HepG2 (cell line): ENCODE data around the gene RPL3. TPM values are rescaled to one million over a fixed set of nuclear protein-coding genes. Genes with fewer than 3 reads are reported as not detected.

ENCODE experiments used
- ARID2 ChIP-seq: sonication (generic); formaldehyde crosslinking; IDR thresholded peaks from 2 replicates; pipeline ENCODE4 v1.8.1; 2022; ENCODE audit warnings: mild to moderate bottlenecking, missing genetic modification reagents, borderline replicate concordance
- ATRX ChIP-seq: sonication (generic); formaldehyde crosslinking; IDR thresholded peaks from 2 replicates; pipeline ENCODE4 v1.4.0; 2020; ENCODE audit warnings: missing genetic modification reagents, borderline replicate concordance
- HDAC2 ChIP-seq: sonication (generic); formaldehyde crosslinking; IDR thresholded peaks from 2 replicates; pipeline ENCODE4 v1.4.0; 2020; ENCODE audit warnings: missing genetic modification reagents
- KDM6A ChIP-seq: IDR thresholded peaks from 2 replicates; pipeline ENCODE4 v1.6.1; 2016; ENCODE audit warnings: low read depth
- MAFF ChIP-seq: IDR thresholded peaks from 2 replicates; pipeline ENCODE4 v1.6.1; 2011; ENCODE audit warnings: low read depth, low read length, improper control_type of control experiment
- MEIS1 ChIP-seq: sonication (generic); formaldehyde crosslinking; IDR thresholded peaks from 2 replicates; pipeline ENCODE4 v1.9.0; 2021; ENCODE audit warnings: mild to moderate bottlenecking, missing genetic modification reagents, moderate library complexity, borderline replicate concordance
- NFKB2 ChIP-seq: sonication (generic); formaldehyde crosslinking; IDR thresholded peaks from 2 replicates; pipeline ENCODE4 v1.4.0; 2020; ENCODE audit warnings: missing genetic modification reagents, borderline replicate concordance
- PAF1 ChIP-seq: IDR thresholded peaks from 2 replicates; pipeline ENCODE4 v1.6.1; 2016; ENCODE audit warnings: missing genetic modification reagents, missing compliant biosample characterization
- PCBP2 ChIP-seq: fragments of 200-400 bp; formaldehyde crosslinking; optimal IDR thresholded peaks from 2 replicates; pipeline ENCODE3; 2018; ENCODE audit warnings: low read length, low read depth; ENCODE audit not compliant: poor library complexity, severe bottlenecking
- PHF8 ChIP-seq: sonication (generic); formaldehyde crosslinking; IDR thresholded peaks from 2 replicates; pipeline ENCODE4 v1.5.0; 2020; ENCODE audit warnings: missing genetic modification reagents
- SAFB2 ChIP-seq: sonication (generic); formaldehyde crosslinking; IDR thresholded peaks from 2 replicates; pipeline ENCODE4 v1.5.1; 2020; ENCODE audit warnings: missing genetic modification reagents, low read depth, mild to moderate bottlenecking, borderline replicate concordance
- SCMH1 ChIP-seq: sonication (generic); formaldehyde crosslinking; IDR thresholded peaks from 2 replicates; pipeline ENCODE4 v1.9.0; 2021; ENCODE audit warnings: missing genetic modification reagents, mild to moderate bottlenecking, borderline replicate concordance
- SRY ChIP-seq: sonication (generic); formaldehyde crosslinking; IDR thresholded peaks from 2 replicates; pipeline ENCODE4 v1.8.0; 2022; ENCODE audit warnings: mild to moderate bottlenecking, missing genetic modification reagents
- ZNF225 ChIP-seq: sonication (generic); formaldehyde crosslinking; IDR thresholded peaks from 2 replicates; pipeline ENCODE4 v1.4.0; 2020; ENCODE audit warnings: mild to moderate bottlenecking, missing genetic modification reagents
- ZNF260 ChIP-seq: sonication (generic); formaldehyde crosslinking; IDR thresholded peaks from 2 replicates; pipeline ENCODE4 v1.4.0; 2020; ENCODE audit warnings: missing genetic modification reagents, low read depth, mild to moderate bottlenecking, borderline replicate concordance
- ZNF720 ChIP-seq: sonication (generic); formaldehyde crosslinking; IDR thresholded peaks from 2 replicates; pipeline ENCODE4 v1.4.0; 2020; ENCODE audit warnings: missing genetic modification reagents
- polyA plus RNA-seq, 8 experiments: library from polyadenylated mRNA; depleted of rRNA in 3 of 8; stranded (reverse) in 7 of 8; unstranded in 1 of 8; fragments of >200 nt; fragmentation: Illumina TruSeq in 4 of 8; extraction: Trizol in 4 of 8; gene quantifications; 2 replicates each; pipeline versions ENCODE4 v1.2.1 to v1.2.3, GENCODE V29; 2011 to 2016; ENCODE audit warnings: low read depth in 4 of 8, missing spikeins in 1 of 8, mixed read lengths in 1 of 8; ENCODE audit not compliant: insufficient read depth in 1 of 8
- total RNA-seq, 5 experiments: library from RNA; depleted of rRNA; stranded (reverse); fragments of >200 nt; fragmentation: Illumina TruSeq; extraction: Trizol; gene quantifications; 2 replicates each; pipeline ENCODE4 v1.2.3, GENCODE V29; 2016; ENCODE audit warnings: low read depth in 1 of 5
- TF ChIP-seq, protein P1 (sequence below): sonication (generic); formaldehyde crosslinking; IDR thresholded peaks from 2 replicates; pipeline ENCODE4 v1.4.0; 2020; ENCODE audit warnings: missing genetic modification reagents; ENCODE audit errors: not compliant biosample characterization
- TF ChIP-seq, protein P2 (sequence below): sonication (generic); formaldehyde crosslinking; IDR thresholded peaks from 2 replicates; pipeline ENCODE4 v1.4.0; 2020; ENCODE audit warnings: low read depth, mild to moderate bottlenecking, missing genetic modification reagents
- TF ChIP-seq, protein P3 (sequence below): sonication (generic); formaldehyde crosslinking; IDR thresholded peaks from 2 replicates; pipeline ENCODE4 v1.4.0; 2020; ENCODE audit warnings: missing genetic modification reagents, low read depth, mild to moderate bottlenecking, borderline replicate concordance
- TF ChIP-seq, protein P4 (sequence below): IDR thresholded peaks from 2 replicates; pipeline ENCODE4 v1.6.1; 2016; ENCODE audit warnings: mild to moderate bottlenecking
- TF ChIP-seq, protein P5 (sequence below): sonication (generic); formaldehyde crosslinking; IDR thresholded peaks from 2 replicates; pipeline ENCODE4 v1.8.1; 2023; ENCODE audit warnings: mild to moderate bottlenecking, missing genetic modification reagents

Gene RPL3
- total and polyA plus RNA-seq, 2 of the 13 experiments (the other 11 are each of a cell fraction or from before 2014, with no cell fraction given) = 1,051 to 3,279 TPM

DNA sequence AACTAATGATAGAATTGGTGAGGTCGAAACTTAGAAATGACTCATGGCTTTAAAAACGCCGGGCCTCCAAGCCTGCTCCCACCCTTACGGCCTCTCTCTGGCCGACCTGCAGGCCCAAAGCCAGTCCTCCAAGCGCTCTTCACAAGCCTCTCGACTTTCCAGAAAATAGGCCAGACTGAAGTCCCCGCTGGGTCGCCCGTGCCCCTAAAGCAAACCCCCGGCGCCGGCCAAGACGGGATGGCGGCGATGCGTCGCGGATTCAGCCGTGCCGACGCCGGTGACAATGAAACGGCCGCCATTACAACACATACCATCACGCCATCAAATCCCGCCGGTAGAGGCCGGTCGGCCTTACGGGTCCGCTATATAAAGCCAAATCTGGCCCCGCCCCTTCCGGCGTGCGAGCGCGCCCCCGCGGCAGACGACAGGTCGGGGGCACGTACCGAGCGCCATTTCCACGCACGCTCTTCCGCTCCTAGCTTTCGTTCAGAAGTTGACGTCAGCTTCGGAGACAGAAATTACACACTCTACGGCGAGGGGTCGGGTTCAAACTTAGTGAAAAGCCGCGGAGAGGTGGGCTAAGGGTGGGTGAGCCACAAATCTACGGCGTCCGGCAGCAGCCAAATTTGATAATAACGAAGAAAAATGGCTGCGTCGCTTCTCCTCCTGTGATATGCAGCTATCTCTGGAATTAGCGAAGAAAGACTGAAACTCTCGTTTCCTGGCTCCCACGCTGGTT lies at the start of gene RPL3 (continued):
- TF ChIP-seq, protein P1, sequence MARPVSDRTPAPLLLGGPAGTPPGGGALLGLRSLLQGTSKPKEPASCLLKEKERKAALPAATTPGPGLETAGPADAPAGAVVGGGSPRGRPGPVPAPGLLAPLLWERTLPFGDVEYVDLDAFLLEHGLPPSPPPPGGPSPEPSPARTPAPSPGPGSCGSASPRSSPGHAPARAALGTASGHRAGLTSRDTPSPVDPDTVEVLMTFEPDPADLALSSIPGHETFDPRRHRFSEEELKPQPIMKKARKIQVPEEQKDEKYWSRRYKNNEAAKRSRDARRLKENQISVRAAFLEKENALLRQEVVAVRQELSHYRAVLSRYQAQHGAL = peak; percentile 65
- TF ChIP-seq PCBP2 (no peak), NFKB2 (CRISPR knock-in tag) (peak; percentile 77; the same call in 1 of the 2 replicates), KDM6A (CRISPR knock-in tag) (no peak), ZNF260 (no peak), ARID2 (CRISPR knock-in tag) (no peak), ZNF225 (CRISPR knock-in tag) (no peak; the same call in 1 of the 2 replicates), SRY (peak; percentile 75), SCMH1 (CRISPR knock-in tag) (no peak), PHF8 (peak; percentile 95), MEIS1 (CRISPR knock-in tag) (peak; percentile 81; the same call in 1 of the 2 replicates), SAFB2 (CRISPR knock-in tag) (peak; percentile 83; the same call in 1 of the 2 replicates), ATRX (no peak), HDAC2 (CRISPR knock-in tag) (peak; percentile 22; the same call in 1 of the 2 replicates), MAFF (peak; percentile 19; the same call in 1 of the 2 replicates), PAF1 (CRISPR knock-in tag) (no peak), ZNF720 (CRISPR knock-in tag) (no peak)
- TF ChIP-seq, protein P2, sequence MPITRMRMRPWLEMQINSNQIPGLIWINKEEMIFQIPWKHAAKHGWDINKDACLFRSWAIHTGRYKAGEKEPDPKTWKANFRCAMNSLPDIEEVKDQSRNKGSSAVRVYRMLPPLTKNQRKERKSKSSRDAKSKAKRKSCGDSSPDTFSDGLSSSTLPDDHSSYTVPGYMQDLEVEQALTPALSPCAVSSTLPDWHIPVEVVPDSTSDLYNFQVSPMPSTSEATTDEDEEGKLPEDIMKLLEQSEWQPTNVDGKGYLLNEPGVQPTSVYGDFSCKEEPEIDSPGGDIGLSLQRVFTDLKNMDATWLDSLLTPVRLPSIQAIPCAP (CRISPR knock-in tag) = no peak
- TF ChIP-seq, protein P3, sequence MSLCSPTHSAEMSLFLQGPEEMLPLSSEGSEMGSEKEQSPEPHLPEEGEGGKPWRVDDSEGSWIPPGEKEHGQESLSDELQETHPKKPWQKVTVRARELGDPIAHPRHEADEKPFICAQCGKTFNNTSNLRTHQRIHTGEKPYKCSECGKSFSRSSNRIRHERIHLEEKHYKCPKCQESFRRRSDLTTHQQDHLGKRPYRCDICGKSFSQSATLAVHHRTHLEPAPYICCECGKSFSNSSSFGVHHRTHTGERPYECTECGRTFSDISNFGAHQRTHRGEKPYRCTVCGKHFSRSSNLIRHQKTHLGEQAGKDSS (CRISPR knock-in tag) = peak; percentile 69
- TF ChIP-seq, protein P4, sequence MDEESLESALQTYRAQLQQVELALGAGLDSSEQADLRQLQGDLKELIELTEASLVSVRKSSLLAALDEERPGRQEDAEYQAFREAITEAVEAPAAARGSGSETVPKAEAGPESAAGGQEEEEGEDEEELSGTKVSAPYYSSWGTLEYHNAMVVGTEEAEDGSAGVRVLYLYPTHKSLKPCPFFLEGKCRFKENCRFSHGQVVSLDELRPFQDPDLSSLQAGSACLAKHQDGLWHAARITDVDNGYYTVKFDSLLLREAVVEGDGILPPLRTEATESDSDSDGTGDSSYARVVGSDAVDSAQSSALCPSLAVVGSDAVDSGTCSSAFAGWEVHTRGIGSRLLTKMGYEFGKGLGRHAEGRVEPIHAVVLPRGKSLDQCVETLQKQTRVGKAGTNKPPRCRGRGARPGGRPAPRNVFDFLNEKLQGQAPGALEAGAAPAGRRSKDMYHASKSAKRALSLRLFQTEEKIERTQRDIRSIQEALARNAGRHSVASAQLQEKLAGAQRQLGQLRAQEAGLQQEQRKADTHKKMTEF (CRISPR knock-in tag) = peak; percentile 94
- TF ChIP-seq, protein P5, sequence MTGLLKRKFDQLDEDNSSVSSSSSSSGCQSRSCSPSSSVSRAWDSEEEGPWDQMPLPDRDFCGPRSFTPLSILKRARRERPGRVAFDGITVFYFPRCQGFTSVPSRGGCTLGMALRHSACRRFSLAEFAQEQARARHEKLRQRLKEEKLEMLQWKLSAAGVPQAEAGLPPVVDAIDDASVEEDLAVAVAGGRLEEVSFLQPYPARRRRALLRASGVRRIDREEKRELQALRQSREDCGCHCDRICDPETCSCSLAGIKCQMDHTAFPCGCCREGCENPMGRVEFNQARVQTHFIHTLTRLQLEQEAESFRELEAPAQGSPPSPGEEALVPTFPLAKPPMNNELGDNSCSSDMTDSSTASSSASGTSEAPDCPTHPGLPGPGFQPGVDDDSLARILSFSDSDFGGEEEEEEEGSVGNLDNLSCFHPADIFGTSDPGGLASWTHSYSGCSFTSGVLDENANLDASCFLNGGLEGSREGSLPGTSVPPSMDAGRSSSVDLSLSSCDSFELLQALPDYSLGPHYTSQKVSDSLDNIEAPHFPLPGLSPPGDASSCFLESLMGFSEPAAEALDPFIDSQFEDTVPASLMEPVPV (CRISPR knock-in tag) = 0 out of 2 replicates have a peak, but pooled peaks have one; percentile 22
